Measurements from ENCODE around the gene MRPS25. TPM values are rescaled to one million over a fixed set of nuclear protein-coding genes. Genes with fewer than 3 reads are reported as not detected.

MRPS25 gene
- total RNA-seq, 2 experiments from 2014 or later, result 59.9 to 60.2 TPM

DNA sequence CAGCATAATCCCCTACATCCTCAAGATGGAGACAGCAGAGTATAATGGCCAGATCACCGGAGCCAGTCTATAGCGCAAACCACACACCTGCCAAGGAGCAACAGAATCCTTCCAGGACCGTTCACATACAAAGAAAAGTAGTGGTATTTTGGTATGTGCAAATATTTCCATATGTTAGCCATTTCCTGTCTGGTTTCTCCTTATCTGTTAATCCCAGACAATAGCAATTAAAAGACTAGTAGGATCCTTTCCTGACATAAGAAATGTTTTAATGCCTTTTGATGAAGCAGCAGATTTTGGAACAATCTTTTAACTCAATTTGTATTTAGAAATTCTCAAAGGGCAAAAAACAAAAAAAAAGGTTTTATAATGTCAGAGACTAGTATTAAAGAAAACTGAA is 22.2 kb downstream of the MRPS25 start:
- intact Hi-C loops (cut with DNase I, micrococcal nuclease), result no loop called here
- Histone ChIP-seq H3K9me3 (ENCODE audit: control insufficient read depth in 1 of 2, insufficient read depth in 1 of 2, low read length in 2 of 2) (no peaks in the 10 kb centered on the region), H3K36me3 (ENCODE audit: insufficient read depth, low read length) (peaks cover 93% of the 10 kb centered on the region), H3K4me3 (ENCODE audit: low read length) (no peak overlapping the region), H3K4me1 (ENCODE audit: insufficient read depth, low read length) (peaks cover 6% of the 10 kb centered on the region), H3K27me3 (ENCODE audit: control insufficient read depth in 1 of 2, insufficient read depth in 2 of 2, low read length in 2 of 2) (no peaks in the 10 kb centered on the region), H3K27ac (ENCODE audit: low read depth in 1 of 2, low read length in 2 of 2) (no peak overlapping the region)
- H3K36me3 Mint-ChIP-seq (ENCODE audit: low read depth), result peaks cover 98% of the 10 kb centered on the region
- CTCF ChIA-PET, result no interaction called here
- ATAC-seq (ENCODE audit: poor library complexity), result no peak
- POLR2A ChIA-PET, result no interaction called here
- no peaks in the 10 kb centered on the region for H3K9me3 Mint-ChIP-seq
- no peak for DNase-seq
- H3K27ac Mint-ChIP-seq, result peak overlapping the region; percentile 28
- peaks cover 24% of the 10 kb centered on the region for H3K4me1 Mint-ChIP-seq (ENCODE audit: low read depth)
- no peaks in the 10 kb centered on the region for H3K27me3 Mint-ChIP-seq
- TF ChIP-seq, protein P1, sequence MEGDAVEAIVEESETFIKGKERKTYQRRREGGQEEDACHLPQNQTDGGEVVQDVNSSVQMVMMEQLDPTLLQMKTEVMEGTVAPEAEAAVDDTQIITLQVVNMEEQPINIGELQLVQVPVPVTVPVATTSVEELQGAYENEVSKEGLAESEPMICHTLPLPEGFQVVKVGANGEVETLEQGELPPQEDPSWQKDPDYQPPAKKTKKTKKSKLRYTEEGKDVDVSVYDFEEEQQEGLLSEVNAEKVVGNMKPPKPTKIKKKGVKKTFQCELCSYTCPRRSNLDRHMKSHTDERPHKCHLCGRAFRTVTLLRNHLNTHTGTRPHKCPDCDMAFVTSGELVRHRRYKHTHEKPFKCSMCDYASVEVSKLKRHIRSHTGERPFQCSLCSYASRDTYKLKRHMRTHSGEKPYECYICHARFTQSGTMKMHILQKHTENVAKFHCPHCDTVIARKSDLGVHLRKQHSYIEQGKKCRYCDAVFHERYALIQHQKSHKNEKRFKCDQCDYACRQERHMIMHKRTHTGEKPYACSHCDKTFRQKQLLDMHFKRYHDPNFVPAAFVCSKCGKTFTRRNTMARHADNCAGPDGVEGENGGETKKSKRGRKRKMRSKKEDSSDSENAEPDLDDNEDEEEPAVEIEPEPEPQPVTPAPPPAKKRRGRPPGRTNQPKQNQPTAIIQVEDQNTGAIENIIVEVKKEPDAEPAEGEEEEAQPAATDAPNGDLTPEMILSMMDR (IDR thresholded peaks at IDR 0.05), result no peak
- no peak overlapping the region for H3K4me3 Mint-ChIP-seq

- ATAC-seq (ENCODE audit: poor library complexity) (no peak), DNase-seq (no peak)
- H3K27ac ChIP-seq (ENCODE audit: low read depth in 1 of 2, low read length in 2 of 2), result no peak overlapping the region
- CTCF ChIA-PET, result no interaction called here
- H3K4me1 Mint-ChIP-seq (ENCODE audit: low read depth), result peaks cover 24% of the 10 kb centered on the region
- peaks cover 94% of the 10 kb centered on the region for H3K36me3 ChIP-seq (ENCODE audit: insufficient read depth, low read length)
- TF ChIP-seq, protein P1 (IDR thresholded peaks at IDR 0.05), result no peak
- no peaks in the 10 kb centered on the region for H3K9me3 ChIP-seq (ENCODE audit: control insufficient read depth in 1 of 2, insufficient read depth in 1 of 2, low read length in 2 of 2)
- no peaks in the 10 kb centered on the region for H3K9me3 Mint-ChIP-seq
- intact Hi-C loops (cut with DNase I, micrococcal nuclease), result no loop called here
- no peaks in the 10 kb centered on the region for H3K27me3 Mint-ChIP-seq
- H3K27ac Mint-ChIP-seq, result peak overlapping the region; percentile 28
- POLR2A ChIA-PET, result no interaction called here
- H3K4me3 ChIP-seq (ENCODE audit: low read length), result no peak overlapping the region
- H3K4me3 Mint-ChIP-seq, result no peak overlapping the region
- peaks cover 6% of the 10 kb centered on the region for H3K4me1 ChIP-seq (ENCODE audit: insufficient read depth, low read length)
- peaks cover 98% of the 10 kb centered on the region for H3K36me3 Mint-ChIP-seq (ENCODE audit: low read depth)
- H3K27me3 ChIP-seq (ENCODE audit: control insufficient read depth in 1 of 2, insufficient read depth in 2 of 2, low read length in 2 of 2), result no peaks in the 10 kb centered on the region
These were observed 23.2 kb downstream of the MRPS25 start for GRCh38 chr3:15041950-15042349.

DNA sequence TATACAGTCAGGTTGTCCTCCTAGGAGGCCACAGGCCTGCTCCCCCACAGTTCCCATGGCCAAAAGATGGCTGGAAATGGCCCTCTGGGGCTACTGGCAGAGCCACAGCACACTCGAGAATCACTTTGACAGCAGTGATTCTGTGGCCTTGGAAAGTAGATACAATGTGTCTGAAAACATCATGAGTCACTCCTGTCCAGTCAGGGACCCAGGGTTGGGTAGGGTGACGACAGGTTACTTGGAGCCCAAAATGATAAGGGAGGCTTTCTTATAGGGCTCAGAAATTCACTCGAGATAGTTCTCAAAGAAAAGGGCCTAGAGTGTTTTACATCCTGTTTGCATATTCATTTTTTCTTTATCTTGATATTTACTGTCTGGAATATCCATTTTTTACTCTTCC is 24.3 kb downstream of the MRPS25 start:
- POLR2A ChIA-PET, result no interaction called here
- intact Hi-C loops (cut with DNase I, micrococcal nuclease), result no loop called here
- Histone ChIP-seq H3K9me3 (ENCODE audit: control insufficient read depth in 1 of 2, insufficient read depth in 1 of 2, low read length in 2 of 2) (no peaks in the 10 kb centered on the region), H3K36me3 (ENCODE audit: insufficient read depth, low read length) (peaks cover 95% of the 10 kb centered on the region), H3K27me3 (ENCODE audit: control insufficient read depth in 1 of 2, insufficient read depth in 2 of 2, low read length in 2 of 2) (no peaks in the 10 kb centered on the region), H3K4me1 (ENCODE audit: insufficient read depth, low read length) (peaks cover 6% of the 10 kb centered on the region), H3K4me3 (ENCODE audit: low read length) (no peak overlapping the region), H3K27ac (ENCODE audit: low read depth in 1 of 2, low read length in 2 of 2) (no peak overlapping the region)
- Mint-ChIP-seq H3K36me3 (ENCODE audit: low read depth) (peaks cover 97% of the 10 kb centered on the region), H3K4me3 (no peak overlapping the region), H3K27ac (peak overlapping the region; percentile 28), H3K9me3 (no peaks in the 10 kb centered on the region), H3K4me1 (ENCODE audit: low read depth) (peaks cover 24% of the 10 kb centered on the region), H3K27me3 (no peaks in the 10 kb centered on the region)
- DNase-seq (no peak), ATAC-seq (ENCODE audit: poor library complexity) (no peak)
- TF ChIP-seq, protein P1 (IDR thresholded peaks at IDR 0.05), result no peak
- CTCF ChIA-PET, result no interaction called here
